ENCODE results near the gene C3orf62.
"Not testable (repeated sequence)": the region's sequence is repeated elsewhere in the genome, so short reads cannot be mapped to it uniquely, and the experiment has no call there.

The C3orf62 gene

DNA sequence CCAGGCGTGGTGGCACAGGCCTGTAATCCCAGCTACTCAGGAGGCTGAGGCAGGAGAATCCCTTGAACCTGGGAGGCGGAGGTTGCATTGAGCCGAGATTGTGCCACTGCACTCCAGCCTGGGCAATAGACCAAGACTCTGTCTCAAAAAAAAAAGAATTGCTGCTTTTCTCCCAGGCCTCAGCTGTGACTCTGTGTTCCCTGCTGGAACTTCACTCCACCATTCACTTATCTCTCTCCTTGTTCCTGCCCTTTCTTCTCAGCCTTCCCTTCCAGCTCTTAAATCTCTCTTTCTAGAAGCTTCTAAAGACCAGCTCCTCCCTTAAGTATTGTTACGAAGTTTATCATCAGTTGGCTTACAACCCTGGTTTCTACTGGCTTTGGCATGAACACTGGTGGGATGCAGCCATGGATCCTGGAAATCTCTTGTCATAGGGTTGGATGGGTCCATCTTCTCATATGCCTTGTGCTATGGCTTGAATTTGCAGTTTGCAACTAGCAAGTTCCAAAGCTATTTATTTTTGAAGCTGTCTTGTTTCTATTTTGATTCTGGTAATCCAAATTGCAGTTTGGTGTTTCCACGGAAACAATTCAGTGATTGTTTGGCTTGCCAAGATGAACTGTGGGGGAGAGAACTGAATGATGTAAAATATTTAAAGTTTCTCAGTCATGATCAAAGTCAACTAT is 10.5 kb downstream of the C3orf62 start:
- no peak for DNase-seq

DNA sequence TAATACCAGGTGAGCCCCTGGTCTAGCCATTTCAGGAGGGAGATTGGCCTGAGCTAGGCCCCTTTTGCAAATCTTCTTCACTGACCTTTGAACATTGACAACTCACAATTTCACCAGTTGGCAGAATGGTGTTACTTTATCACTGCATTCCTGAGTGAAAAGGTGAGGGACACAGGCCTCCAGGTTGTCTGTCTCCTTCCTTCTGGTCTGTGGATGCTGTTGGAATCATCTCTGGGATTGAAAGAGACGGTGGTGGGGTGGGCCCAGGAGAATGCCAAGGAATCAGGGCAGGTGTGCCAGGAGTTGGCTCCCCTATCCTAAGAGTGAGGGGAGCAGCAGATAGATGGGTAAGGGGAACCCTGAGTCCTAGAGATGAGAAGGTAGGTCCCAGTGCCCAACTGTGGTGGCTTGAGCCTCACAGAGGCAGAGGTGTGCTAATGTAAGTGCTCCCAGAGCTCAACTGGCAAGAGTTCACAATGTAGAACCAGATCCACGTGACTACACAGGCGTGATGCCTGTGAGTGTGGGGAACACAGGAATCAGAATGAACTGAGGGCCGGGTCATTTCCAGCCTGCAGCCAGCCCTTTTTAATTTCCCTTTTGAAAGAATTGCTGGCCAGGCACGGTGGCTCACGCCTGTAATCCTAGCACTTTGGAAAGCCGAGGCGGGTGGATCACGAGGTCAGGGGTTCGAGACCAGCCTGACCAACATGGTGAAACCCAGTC is 11.2 kb downstream of the C3orf62 start:
- DNase-seq = no peak

DNA sequence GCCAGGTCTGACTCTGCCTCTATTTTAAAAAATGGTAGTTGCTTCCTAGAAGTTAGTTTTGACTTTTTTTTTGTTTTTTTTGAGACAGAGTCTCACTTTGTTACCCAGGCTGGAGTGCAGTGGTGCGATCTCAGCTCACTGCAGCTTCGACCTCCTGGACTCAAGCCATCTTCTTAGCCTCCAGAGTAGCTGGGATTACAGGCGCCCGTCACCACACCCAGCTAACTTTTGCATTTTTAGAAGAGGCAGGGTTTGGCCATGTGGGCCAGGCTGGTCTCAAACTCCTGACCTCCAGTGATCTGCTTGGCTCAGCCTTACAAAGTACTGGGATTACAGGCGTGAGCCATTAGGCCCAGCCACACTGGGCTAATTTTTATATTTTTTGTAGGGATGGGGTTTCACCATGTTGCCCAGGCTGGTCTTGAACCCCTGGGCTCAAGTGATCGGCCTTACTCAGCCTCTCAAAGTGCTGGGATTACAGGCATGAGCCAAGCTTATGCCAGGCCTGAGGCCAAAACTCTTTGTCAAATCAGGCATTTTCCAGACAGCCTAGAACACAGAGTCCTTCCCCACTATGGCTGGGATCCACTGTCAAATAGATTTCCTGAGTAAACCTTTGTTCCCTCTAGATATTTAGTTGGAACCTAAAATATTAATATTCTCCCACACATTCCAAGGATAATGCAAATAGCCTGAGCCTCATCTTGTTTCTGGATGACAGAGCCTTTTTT is 13.7 kb downstream of the C3orf62 start:
- no peak for DNase-seq

DNA sequence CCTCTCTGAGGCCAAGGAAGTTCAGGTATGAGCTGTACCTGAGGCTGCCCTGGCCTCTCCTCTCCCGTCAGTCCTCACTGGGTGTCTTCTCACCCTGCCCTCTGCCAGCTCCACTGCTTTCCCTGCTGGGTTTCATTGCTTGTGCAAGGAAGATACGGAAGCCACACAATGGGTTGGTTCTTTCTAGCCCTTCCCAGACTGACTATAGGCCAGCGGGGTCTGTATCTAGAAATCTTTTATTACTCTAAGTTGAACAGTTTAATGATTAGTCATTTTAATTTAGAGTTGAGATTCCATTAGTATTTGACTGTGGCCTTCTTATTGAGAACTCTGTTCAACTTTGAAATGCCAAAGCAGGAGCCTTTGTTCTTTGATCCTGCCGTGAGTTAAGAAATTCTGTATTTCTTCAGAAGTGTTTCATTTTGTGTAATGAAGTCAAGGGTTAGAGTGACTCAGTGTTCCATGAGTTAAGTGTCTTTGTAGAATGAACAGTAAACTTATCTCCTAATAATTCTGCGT is 16.2 kb downstream of the C3orf62 start:
- no peak for DNase-seq

DNA sequence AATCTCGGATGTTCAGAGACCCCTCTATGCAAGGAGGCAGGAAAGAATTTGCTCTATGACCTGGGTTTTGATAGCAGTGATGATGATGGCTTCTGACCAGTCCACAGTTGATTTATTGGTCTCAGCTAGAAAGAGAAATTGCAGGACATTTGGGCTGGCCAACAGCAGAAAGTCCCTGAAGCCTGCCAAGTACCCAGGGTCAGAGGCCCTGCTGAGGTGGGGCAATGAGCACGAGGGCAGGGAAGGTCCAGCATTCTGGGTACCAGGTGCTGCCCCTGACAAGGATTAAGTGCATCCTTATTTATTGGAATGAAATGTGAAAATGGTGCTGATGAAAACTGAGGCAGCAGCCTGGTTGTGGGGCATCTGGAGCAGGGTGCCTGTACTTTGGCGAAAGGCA is 19.8 kb downstream of the C3orf62 start:
- no peak for DNase-seq

DNA sequence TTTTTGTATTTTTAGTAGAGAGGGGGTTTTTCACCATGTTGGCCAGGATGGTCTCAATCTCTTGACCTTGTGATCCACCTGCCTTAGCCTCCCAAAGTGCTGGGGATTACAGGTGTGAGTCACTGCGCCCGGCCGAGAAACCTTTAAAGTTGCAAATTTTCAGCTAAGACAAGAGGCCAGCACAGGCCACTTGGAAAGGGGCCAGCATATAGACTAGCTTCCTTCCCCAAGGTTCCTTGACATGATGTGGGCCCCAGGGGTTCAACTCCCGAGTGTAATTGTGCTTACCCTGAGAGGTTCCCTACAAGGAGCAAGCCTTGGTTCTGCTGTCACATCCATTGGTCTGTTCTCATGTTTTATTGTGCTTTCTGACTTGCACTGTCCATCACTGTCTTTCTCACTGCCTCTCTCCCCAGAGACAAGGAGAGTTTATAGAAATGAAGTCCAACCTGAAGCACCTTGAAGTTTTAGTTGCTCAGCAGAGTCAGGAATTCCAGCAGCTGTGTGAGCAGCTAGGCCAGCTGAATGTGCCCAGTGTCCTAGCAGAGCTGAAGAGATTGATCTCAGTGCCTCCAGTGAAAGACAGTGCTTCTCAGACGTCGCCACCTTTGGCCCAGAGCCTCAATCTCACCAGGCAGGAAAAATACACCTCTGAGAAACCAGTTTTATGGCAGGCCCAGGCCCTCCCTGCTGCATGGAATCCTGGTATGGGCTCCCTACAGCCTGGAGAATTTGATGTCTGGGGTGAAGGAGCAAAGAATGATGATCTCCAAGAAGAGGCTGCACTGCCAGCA is 21.1 kb downstream of the C3orf62 start:
- no peak for DNase-seq

DNA sequence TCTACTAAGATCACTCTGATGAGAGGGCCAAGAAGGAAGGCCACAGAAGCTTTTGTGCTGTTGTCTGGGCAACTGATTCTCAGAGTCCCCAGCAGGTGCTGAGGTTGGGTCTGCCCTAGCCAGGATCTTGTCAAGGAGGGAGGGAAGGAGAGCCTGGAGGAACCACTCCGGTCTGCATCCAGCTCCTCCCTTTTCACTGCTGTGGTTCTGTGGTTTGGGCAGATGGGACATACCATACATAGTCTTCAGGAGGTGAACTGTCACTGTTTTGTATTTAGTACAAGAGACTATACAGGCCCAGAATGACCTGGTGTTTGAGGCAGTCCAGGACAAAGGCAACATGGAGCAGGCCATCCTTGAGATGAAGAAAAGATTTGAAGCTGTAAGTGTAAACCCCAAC is 21.9 kb downstream of the C3orf62 start:
- DNase-seq = no peak

DNA sequence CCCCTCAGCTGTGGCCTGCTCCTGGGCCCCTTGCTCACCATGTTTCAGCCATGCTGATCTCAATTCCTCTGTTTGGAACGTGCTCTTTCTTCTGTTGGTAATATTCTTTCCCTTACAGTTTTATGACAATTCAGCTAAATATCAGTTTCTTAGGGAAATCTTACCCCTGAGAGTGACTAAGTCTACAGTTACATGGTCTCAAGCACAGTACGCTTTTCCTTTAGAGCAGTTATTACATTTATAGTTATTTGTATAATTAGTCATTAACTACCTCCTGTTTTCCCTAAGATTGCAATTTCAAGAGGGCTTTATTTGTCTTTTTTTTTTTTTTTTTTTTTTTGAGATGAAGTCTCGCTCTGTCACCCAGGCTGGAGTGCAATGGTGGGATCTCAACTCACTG is 23.5 kb downstream of the C3orf62 start:
- DNase-seq = no peak

DNA sequence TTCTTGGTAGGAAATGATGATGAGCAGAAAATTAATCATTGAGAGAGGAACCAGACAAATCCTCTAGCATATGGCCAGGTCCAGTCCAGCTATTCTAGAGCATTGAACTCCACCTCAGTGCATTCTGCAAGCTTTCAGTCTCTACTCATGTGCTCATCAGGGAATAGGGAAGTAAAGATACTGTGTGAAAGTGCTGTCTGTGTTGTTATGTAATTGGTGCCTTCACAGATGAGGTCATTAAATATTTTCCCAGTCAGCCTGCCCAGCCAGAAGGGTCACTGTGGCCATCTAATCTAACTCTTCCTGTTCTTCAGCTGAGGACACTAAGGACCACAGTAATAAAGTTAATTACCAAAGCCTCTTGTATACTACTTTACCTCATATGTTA is 28.2 kb downstream of the C3orf62 start:
- no peak for DNase-seq

DNA sequence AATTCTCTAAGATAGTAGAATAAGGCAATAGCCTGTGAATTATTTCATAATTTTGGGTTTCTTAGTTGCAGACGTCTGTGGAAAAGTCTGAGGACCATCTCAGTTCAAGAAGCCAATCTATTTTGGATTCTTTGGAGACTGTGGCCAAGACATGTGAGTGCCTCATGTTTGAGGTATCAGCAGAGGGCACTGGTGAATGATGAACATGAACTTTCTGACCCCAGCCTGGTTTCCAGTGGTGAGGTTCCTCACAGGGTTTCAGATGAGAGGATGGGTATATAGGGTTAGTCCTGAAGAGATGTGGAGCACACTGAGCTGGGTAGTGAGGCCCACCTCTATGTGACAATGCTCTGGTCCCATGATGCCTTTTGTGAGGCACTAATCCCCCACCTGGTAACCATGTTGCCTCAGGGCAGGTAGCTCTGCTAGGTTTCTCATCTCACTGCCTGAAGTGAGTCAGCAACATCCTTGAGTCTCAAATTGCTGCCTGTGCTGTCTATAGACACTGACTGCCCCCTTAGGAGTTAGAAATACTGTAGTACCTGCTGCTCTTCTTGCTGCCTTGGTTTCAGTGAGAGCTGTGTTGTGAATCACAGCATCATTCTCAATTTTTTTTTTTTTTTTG is 32.3 kb downstream of the C3orf62 start:
- DNase-seq = no peak

DNA sequence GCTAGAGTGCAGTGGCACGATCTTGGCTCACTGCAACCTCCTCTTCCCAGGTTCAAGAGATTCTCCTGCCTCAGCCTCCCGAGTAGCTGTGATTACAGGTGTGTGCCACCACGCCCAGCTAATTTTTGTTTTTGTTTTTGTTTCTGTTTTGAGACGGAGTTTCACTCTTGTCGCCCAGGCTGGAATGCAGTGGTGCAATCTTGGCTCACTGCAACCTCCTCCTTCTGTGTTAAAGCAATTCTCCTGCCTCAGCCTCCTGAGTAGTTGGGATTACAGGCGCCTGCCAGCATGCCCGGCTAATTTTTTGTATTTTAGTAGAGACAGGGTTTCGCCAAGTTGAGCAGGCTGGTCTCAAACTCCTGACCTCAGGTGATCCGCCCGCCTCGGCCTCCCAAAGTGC is 36.9 kb downstream of the C3orf62 start:
- DNase-seq = not testable (repeated sequence)

DNA sequence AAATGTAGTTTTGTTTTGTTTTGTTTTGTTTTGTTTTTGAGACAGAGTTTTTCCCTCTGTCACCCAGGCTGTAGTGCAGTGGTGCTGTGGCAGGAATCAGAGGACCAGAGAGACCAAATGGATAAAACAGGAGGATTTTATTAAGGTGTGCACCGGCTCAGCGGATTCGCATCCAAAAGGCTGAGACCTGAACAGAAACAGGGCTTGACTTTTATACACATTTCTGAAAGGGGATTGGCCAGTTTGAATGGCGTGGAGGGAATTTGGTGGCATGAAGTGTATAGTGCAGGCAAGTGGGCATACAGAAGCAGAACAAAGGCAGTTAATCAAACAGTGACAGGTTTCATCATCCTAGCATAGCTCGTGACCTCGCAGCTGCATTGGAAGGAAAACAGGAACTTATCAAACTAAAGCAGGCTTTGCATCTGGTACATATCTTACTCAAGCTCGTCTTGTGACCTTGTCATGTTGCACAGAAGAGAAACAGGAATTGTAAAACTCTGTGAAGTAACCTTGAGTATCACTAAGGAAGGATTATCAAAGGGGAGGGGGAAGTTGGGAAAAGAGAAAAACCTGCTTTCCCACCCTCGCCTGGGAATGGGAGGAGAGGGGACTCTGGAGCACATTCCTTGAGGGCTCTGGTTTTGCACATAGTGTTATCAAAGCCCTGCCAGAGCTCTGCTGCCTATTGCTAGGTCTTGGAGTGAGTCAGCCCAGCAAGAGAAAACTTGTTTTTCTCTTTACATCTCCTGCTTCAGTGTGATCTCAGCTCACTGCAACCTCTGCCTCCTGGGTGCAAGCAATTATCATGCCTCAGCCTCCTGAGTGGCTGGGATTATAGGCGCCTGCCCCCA is 38.5 kb downstream of the C3orf62 start:
- DNase-seq = no peak

DNA sequence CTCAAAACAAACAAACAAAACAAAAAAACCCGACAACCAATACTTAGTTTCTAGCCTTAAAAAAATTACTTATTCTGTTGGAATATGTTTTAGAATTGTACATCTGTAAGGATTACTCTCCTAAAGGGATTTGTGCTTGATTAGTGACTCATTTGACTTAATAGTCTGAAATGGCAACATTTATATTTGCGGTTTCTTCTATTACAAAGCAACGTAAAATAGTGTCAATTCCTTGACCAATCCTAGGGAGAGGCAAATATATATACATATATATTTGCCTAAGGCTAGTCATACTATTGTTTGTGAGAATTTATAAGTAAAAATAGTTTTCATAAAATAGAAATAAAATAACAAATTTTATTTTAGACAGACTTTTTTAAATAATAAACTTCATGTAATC is 39.7 kb downstream of the C3orf62 start:
- no peak for DNase-seq

DNA sequence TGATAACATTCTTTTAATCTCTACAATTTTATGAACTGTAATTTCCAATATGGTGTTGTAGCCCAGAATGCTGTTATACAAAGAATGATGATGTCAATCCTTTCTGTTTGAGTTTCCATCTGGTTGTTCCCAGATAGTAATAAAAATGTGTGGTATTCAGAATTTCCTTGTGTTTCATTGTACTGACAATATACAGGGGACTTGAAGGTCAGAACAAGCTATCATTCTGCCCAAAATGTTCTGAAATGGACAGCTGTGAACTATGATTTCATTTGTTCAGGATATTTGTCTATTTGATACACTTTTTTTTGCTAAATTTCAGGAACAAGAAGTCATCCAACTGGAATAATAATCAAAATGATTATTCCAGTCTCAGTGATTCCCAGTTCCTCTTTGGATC is 40.8 kb downstream of the C3orf62 start:
- no peak for DNase-seq

DNA sequence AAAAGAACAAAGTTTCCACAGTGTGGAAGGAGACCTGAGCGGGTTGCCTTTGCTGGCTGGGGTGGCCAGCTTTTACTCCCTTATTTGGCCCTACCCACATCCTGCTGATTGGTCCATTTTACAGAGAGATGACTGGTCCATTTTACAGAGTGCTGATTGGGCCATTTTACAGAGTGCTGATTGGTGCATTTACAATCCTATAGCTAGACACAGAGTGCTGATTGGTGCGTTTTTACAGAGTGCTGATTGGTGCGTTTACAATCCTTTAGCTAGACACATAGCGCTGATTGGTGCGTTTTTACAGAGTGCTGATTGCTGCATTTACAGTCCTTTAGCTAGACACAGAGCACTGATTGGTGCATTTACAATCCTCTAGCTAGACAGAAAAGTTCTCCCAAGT is 48.2 kb downstream of the C3orf62 start:
- not testable (repeated sequence) for DNase-seq

DNA sequence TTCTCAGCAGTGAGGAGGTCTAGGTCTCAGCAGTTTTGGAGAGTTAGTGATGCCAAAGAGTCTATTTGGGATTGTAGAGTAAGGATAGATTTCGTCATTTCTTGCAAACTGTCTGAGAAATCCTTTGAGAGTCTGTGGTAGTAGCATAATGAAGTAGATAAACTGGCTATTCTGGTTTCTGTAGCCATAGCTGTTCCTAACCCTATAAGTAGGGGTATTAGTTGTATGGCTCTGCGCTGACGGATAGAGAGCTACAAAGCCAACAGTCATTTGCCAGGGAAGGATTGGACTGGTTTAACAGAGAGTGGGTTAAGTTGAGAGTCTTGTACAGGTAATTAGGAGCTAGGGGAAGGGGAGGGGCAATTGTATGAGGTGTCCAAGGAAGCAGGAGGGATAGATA is 55.0 kb downstream of the C3orf62 start:
- DNase-seq = no peak

DNA sequence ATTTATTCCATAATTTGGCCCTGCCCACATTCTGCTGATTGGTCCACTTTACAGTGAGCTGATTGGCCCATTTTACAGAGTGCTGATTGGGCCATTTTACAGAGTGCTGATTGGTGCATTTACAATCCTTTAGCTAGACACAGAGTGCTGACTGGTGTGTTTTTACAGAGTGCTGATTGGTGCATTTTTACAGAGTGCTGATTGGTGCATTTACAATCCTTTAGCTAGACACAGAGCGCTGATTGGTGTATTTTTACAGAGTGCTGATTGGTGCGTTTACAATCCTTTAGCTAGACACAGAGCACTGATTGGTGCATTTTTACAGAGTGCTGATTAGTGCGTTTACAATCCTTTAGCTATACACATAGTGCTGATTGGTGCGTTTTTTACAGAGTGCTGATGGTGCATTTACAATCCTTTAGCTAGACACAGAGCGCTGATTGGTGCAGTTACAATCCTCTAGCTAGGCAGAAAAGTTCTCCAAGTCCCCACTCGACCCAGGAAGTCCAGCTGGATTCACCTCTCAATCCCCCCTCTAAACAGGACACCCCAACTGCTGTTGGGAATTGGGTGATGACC is 56.0 kb downstream of the C3orf62 start:
- DNase-seq = not testable (repeated sequence)

DNA sequence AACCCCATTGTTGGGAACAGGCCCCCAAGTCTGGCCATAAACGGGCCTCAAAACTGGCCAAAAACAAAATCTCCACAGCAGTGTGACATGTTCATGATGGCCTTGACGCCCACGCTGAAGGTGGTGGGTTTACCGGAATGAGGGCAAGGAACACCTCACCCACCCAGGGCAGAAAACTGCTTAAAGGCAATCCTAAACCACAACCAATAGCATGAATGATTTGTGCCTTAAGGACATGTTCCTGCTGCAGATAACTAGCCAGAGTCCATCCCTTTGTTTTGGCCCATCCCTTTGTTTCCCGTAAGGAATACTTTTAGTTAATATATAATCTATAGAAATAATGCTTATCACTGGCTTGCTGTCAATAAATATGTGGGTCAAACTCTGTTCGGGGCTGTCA is 57.9 kb downstream of the C3orf62 start:
- no peak for DNase-seq
